Left ventricle myocardium inferior (tissue), 1 donor: ENCODE results near the gene PPFIA2. TPM values are rescaled to one million over a fixed set of nuclear protein-coding genes. Genes with fewer than 3 reads are reported as not detected.

Experiments used
- DNase-seq: peaks from one replicate; pipeline ENCODE4 v3.0.0-alpha.2; 2020
- H3K27ac ChIP-seq: fragments of 200-600 bp; replicated peaks from 2 replicates; pipeline ENCODE4 v1.8.0; 2021
- H3K27me3 ChIP-seq: fragments of 200-600 bp; 2 replicates; pipeline ENCODE4 v1.8.0; 2021; ENCODE audit warnings: low read depth
- H3K36me3 ChIP-seq: fragments of 200-600 bp; 2 replicates; pipeline ENCODE4 v1.8.0; 2021
- H3K4me1 ChIP-seq: fragments of 200-600 bp; 2 replicates; pipeline ENCODE4 v1.8.0; 2021
- H3K4me3 ChIP-seq: fragments of 200-600 bp; 2 replicates; pipeline ENCODE4 v1.8.0; 2021; ENCODE audit warnings: mild to moderate bottlenecking, moderate library complexity
- H3K9me3 ChIP-seq: fragments of 200-600 bp; replicated peaks from 2 replicates; pipeline ENCODE4 v1.8.0; 2021
- intact Hi-C: fragments of 100-400 bp; cut with micrococcal nuclease; formaldehyde crosslinking; loops from one replicate; pipeline ENCODE4 v1.11.0; 2022
- total RNA-seq: library from RNA; stranded (reverse); fragmentation: NEBNext Ultra II Directional; extraction: Animal tissue kit (Norgen Biotek cat#: 25700); gene quantifications from one replicate; pipeline ENCODE4 v1.2.1, GENCODE V29; 2021
- TF ChIP-seq, protein P1 (sequence below): fragments of 200-600 bp; IDR thresholded peaks from 2 replicates; pipeline ENCODE4 v1.8.0; 2021; ENCODE audit warnings: antibody characterized with exemption, mild to moderate bottlenecking, borderline replicate concordance
- donor health status: DM: no; HTN: yes; CAD: no; lungs with severe emphysema.

Gene PPFIA2
- total RNA-seq, 1 donor from 2014 or later, result 0.82 TPM

DNA sequence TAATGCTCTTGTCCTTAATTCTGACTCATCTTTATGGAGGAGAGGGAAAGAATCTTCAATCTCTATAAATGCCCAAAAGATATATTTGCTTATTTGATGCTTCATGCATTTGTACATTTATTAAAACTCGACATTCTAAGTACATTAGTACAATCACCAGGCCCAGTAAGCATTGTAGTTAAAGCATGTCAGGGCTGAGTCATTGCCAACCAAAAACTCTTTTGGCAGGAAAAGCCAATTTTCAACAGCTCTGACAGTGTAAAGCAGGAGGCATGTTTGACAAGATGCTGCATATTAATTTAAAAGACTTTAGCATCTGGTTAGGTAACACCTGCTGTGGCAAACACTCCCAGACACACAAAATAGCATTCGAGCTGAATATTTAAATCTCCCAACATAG, 290.9 kb downstream of the PPFIA2 start:
- no peaks in the 10 kb centered on the region for H3K36me3 ChIP-seq
- no peaks in the 10 kb centered on the region for H3K27me3 ChIP-seq
- DNase-seq, result no peak
- H3K4me1 ChIP-seq, result no peaks in the 10 kb centered on the region
- TF ChIP-seq, protein P1, sequence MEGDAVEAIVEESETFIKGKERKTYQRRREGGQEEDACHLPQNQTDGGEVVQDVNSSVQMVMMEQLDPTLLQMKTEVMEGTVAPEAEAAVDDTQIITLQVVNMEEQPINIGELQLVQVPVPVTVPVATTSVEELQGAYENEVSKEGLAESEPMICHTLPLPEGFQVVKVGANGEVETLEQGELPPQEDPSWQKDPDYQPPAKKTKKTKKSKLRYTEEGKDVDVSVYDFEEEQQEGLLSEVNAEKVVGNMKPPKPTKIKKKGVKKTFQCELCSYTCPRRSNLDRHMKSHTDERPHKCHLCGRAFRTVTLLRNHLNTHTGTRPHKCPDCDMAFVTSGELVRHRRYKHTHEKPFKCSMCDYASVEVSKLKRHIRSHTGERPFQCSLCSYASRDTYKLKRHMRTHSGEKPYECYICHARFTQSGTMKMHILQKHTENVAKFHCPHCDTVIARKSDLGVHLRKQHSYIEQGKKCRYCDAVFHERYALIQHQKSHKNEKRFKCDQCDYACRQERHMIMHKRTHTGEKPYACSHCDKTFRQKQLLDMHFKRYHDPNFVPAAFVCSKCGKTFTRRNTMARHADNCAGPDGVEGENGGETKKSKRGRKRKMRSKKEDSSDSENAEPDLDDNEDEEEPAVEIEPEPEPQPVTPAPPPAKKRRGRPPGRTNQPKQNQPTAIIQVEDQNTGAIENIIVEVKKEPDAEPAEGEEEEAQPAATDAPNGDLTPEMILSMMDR, result no peak
- intact Hi-C loops, result no loop called here
- H3K9me3 ChIP-seq, result no peaks in the 10 kb centered on the region
- H3K4me3 ChIP-seq, result no peak overlapping the region
- no peak overlapping the region for H3K27ac ChIP-seq

GRCh38 chr12:81465876-81466275, 293.3 kb downstream of the PPFIA2 start:
- H3K4me3 ChIP-seq, result no peak overlapping the region
- no peak overlapping the region for H3K27ac ChIP-seq
- no peak for DNase-seq
- no peaks in the 10 kb centered on the region for H3K36me3 ChIP-seq
- TF ChIP-seq, protein P1, result no peak
- H3K27me3 ChIP-seq, result no peaks in the 10 kb centered on the region
- H3K9me3 ChIP-seq, result no peaks in the 10 kb centered on the region
- no peaks in the 10 kb centered on the region for H3K4me1 ChIP-seq
- intact Hi-C loops, result no loop called here

DNA sequence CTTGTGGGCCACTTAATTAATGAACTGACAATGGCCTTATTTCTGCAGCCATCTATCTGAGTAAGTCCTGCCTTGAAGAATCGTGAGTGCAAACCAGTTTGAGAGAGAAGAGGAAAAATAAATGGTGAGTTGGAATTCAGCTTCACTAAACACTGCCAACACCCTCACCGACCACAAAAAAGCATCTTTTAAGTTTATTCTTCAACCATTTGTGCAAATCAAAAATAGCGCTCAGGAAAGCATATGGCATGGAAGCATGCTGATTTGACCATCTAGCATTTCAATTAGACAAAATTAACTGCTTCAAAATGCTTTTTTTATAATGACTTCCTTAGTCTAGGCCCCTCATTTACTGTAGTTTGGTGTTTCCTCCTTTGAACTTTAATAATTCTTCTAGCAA, 294.0 kb downstream of the PPFIA2 start:
- Histone ChIP-seq H3K27ac (no peak overlapping the region), H3K4me3 (no peak overlapping the region), H3K9me3 (no peaks in the 10 kb centered on the region), H3K36me3 (no peaks in the 10 kb centered on the region), H3K27me3 (no peaks in the 10 kb centered on the region), H3K4me1 (no peaks in the 10 kb centered on the region)
- TF ChIP-seq, protein P1, result no peak
- intact Hi-C loops, result no loop called here
- DNase-seq, result no peak

GRCh38 chr12:81461163-81461562, 298.0 kb downstream of the PPFIA2 start:
- H3K4me3 ChIP-seq, result no peak overlapping the region
- TF ChIP-seq, protein P1, result no peak
- intact Hi-C loops, result no loop called here
- no peaks in the 10 kb centered on the region for H3K27me3 ChIP-seq
- H3K9me3 ChIP-seq, result no peaks in the 10 kb centered on the region
- DNase-seq, result no peak
- no peaks in the 10 kb centered on the region for H3K36me3 ChIP-seq
- H3K4me1 ChIP-seq, result no peaks in the 10 kb centered on the region
- H3K27ac ChIP-seq, result no peak overlapping the region

DNA sequence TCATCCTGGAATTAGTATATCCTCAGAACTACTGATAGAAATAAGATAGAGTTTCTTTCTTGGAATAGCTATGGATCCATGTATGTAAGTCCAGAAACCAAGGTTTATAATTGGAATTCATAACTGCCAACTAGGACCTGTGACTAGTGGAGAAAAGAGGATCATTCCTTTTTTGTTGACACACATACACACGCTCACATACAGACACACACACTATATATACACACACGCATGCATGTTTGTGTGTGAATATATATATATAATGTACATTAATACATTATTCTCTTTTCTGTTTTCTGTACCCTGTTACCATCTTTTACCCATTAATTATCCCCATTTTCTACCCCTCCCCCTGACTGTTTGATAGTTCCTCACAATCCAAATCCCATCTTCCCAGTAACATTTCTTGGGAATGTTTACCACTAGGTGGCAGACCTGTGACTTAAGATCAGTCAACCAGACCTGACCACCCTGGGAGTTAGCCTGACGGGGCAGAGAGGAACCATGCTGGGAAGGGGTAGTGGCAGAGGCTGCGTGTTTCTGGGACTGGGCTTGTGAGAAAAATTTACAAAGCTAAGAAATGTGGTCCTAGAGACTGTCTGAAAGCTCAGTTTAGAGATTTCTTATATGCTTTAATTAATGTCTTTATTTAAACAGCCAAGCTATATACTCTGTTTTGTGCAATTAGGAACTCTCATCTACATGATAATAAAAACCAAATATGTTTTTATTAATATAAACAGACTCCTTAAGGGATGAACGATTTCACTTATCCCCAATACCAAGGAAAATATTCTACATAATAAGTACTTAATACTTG, 308.0 kb downstream of the PPFIA2 start:
- DNase-seq, result no peak
- H3K27ac ChIP-seq, result no peak overlapping the region
- TF ChIP-seq, protein P1, result peak; percentile 66
- H3K36me3 ChIP-seq, result no peaks in the 10 kb centered on the region
- no peaks in the 10 kb centered on the region for H3K9me3 ChIP-seq
- H3K27me3 ChIP-seq, result no peaks in the 10 kb centered on the region
- H3K4me3 ChIP-seq, result no peak overlapping the region
- no peaks in the 10 kb centered on the region for H3K4me1 ChIP-seq
- intact Hi-C loops, result loop anchor here (5.0 kb wide), 1 partner anchor 176 kb away; no protein-coding TSS in a partner anchor
